Muscle of leg (tissue), 16 donors: ENCODE results near the gene STUM. TPM values are rescaled to one million over a fixed set of nuclear protein-coding genes. Genes with fewer than 3 reads are reported as not detected.
"Not testable (repeated sequence)": the region's sequence is repeated elsewhere in the genome, so short reads cannot be mapped to it uniquely, and the experiment has no call there.

Experiments used
- DNase-seq: peaks from one replicate; pipeline ENCODE4 v3.0.0; 2013
- H3K27ac ChIP-seq: one replicate; pipeline ENCODE4 v1.5.1; 2013; ENCODE audit warnings: mild to moderate bottlenecking, low read length, control low read depth
- H3K27me3 ChIP-seq: one replicate; pipeline ENCODE4 v1.6.1; 2013; ENCODE audit warnings: low read length; ENCODE audit not compliant: control insufficient read depth, insufficient read depth
- H3K36me3 ChIP-seq: one replicate; pipeline ENCODE4 v1.6.1; 2013; ENCODE audit warnings: low read length; ENCODE audit not compliant: control insufficient read depth, insufficient read depth
- H3K4me1 ChIP-seq: one replicate; pipeline ENCODE4 v1.6.1; 2013; ENCODE audit warnings: low read length; ENCODE audit not compliant: control insufficient read depth, insufficient read depth
- H3K4me3 ChIP-seq: one replicate; pipeline ENCODE4 v1.5.1; 2013; ENCODE audit warnings: low read length, control low read depth
- H3K9me3 ChIP-seq: replicated peaks from 2 replicates; pipeline ENCODE4 v1.6.1; 2013; ENCODE audit warnings: low read depth, low read length; ENCODE audit not compliant: control insufficient read depth
- WGBS: methylation state at CpG from one replicate; pipeline ENCODE4 v1.1.5; 2013; ENCODE audit warnings: missing lambda C conversion rate; ENCODE audit not compliant: insufficient coverage; 5-methylcytosine and 5-hydroxymethylcytosine counted together
- long read RNA-seq, 11 donors: transcript quantifications; one replicate each; lab custom pipeline, GENCODE V29; 2026
- polyA plus RNA-seq, 8 donors: library from polyadenylated mRNA; unstranded; fragments of 120-200 nt; gene quantifications; one replicate each; pipeline versions ENCODE4 v1.2.1 to v1.2.3, GENCODE V29; 2013; ENCODE audit warnings: inconsistent platforms in 1 of 8, low replicate concordance in 1 of 8; ENCODE audit not compliant: insufficient read length in 8 of 8, insufficient read depth in 1 of 8
- total RNA-seq: library from RNA; stranded (reverse); fragments of 120-200 nt; gene quantifications from one replicate; pipeline ENCODE4 v1.2.4, GENCODE V29; 2013

The STUM gene, protein sequence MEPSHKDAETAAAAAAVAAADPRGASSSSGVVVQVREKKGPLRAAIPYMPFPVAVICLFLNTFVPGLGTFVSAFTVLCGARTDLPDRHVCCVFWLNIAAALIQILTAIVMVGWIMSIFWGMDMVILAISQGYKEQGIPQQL
- 4.7 TPM for total RNA-seq
- polyA plus RNA-seq = 10 to 100 TPM in 3 of 8 donors, 1 to 10 TPM in 5; 6.1 to 14.6 (median 9.3) TPM
- long read RNA-seq, donor 1 = 0 reads
- long read RNA-seq, donor 2 = 0 reads
- long read RNA-seq, donor 3 = 0 reads
- long read RNA-seq, donor 4 = 0 reads
- long read RNA-seq, donor 5 = 0 reads
- long read RNA-seq, donor 6, partial matches to known transcripts = 6 of 6 reads
- long read RNA-seq, donor 6, other reads (novel, unspliced or antisense) = 0 of 6 reads
- long read RNA-seq, donor 7 = 0 reads
- long read RNA-seq, donor 8 = 0 reads
- long read RNA-seq, donor 9 = 0 reads
- long read RNA-seq, donor 10 = 0 reads
- long read RNA-seq, donor 11, partial matches to known transcripts = 6 of 6 reads
- long read RNA-seq, donor 11, other reads (novel, unspliced or antisense) = 0 of 6 reads

DNA sequence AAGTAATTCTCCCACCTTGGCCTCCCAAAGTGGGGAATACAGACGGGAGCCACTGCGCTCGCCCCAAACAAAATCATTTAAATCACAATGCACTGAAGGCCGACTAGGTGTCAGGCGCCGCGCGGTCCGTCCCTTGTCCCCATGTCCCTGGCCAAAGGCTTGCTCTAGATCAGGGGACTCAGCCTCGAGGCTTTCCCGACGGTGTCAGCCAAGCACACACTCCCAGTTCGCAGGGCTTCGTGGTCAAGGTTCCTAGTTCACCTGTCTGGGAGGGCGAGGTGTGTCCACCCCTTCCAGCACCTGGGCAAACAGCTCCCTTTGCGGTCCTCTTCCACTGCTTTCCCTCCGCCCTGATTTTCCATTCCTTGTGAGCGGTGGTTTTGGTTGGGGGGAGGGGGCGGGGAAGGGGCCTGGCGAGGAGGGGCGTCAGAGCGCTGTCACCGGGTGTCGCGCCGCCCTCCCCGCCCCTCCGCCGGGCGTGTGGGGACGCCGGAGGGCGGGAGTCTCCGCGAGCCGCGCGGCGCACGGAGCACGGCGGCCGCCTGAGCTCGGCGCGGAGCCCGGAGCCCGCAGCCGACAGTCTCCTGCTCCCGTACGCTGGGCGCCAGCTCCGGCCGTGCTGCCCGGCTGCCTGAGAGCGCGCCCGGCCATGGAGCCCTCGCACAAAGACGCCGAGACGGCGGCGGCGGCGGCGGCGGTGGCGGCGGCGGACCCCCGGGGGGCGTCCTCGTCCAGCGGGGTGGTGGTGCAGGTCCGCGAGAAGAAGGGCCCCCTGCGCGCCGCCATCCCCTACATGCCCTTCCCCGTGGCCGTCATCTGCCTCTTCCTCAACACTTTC, at the start of gene STUM:
Gene STUM (plus strand): TSS at position 509 of the 838 bp plus-strand sequence. CDS start 141 bp downstream, at position 650.
- Histone ChIP-seq H3K4me3 (peak within 1 kb of the TSS; percentile 52), H3K9me3 (no peaks in the 10 kb centered on the region), H3K36me3 (no peaks in the 10 kb centered on the region), H3K27ac (peak within 1 kb of the TSS; percentile 79), H3K27me3 (peaks cover 22% of the 10 kb centered on the region), H3K4me1 (peaks cover 67% of the 10 kb centered on the region)
- under 1% methylated on average over 72 of the region's 82 CpGs for WGBS
- peak; percentile 69 for DNase-seq

DNA sequence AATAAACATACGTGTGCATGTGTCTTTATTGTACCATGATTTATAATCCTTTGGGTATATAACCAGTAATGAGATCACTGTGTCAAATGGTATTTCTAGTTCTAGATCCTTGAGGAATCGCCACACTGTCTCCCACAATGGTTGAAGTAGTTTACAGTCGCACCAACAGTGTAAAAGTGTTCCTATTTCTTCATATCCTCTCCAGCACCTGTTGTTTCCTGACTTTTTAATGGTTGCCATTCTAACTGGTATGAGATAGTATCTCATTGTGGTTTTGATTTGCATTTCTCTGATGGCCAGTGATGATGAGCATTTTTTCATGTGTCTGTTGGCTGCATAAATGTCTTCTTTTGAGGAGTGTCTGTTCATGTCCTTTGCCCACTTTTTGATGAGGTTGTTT, 48.9 kb upstream of the STUM start:
- not testable (repeated sequence) for DNase-seq, H3K27ac ChIP-seq, H3K4me1 ChIP-seq, H3K36me3 ChIP-seq, H3K9me3 ChIP-seq, H3K4me3 ChIP-seq
- peaks cover 11% of the 10 kb centered on the region for H3K27me3 ChIP-seq
- no CpG with 5 or more reads among the region's 3 CpGs for WGBS

DNA sequence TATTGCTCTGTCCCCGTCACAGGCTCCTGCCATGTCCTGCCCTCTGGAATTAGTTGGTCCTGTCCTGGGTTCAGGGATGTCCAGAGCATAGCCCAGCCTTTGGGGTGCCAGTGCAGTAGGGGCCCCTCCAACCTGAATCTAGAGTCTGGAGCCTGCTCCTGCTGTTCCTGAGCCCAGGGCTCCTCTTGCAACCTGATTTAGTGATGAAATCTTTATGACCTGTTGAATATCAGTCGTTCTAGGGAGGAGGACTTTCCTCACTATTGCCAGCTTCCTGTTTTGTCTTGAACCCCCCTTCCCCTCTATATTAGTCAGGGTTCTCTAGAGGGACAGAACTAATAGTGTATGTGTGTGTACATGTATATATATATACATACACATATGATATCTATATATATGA, 42.5 kb upstream of the STUM start:
- no peak overlapping the region for H3K27ac ChIP-seq
- 63% methylated on average over 1 of the region's 2 CpGs for WGBS
- no peak overlapping the region for H3K4me3 ChIP-seq
- DNase-seq = no peak
- no peaks in the 10 kb centered on the region for H3K9me3 ChIP-seq
- H3K4me1 ChIP-seq = no peaks in the 10 kb centered on the region
- H3K36me3 ChIP-seq = no peaks in the 10 kb centered on the region
- H3K27me3 ChIP-seq = no peaks in the 10 kb centered on the region

DNA sequence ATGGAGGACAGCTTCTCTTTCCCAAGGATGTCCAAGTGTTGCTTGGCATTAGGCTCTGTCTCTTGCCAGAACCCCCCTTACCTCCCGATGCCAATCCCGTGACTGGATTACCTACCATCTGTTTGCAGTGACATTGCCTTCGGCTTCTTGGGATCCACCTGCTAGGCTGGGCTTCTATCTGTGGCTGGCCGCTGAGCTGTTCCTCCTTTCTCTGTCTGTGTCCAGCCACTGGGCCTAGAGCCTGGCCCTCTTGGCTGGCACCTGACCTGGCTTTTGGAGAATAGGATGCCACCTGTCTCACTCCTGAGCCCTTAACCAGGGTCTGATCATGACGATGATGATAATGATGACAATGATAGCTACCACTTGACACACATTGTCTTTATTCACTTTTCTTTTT, 41.6 kb upstream of the STUM start:
- no peak for DNase-seq
- 93% methylated on average over 4 of the region's 5 CpGs for WGBS
- no peaks in the 10 kb centered on the region for H3K9me3 ChIP-seq
- H3K4me3 ChIP-seq = no peak overlapping the region
- no peaks in the 10 kb centered on the region for H3K36me3 ChIP-seq
- no peak overlapping the region for H3K27ac ChIP-seq
- H3K27me3 ChIP-seq = no peaks in the 10 kb centered on the region
- no peaks in the 10 kb centered on the region for H3K4me1 ChIP-seq

DNA sequence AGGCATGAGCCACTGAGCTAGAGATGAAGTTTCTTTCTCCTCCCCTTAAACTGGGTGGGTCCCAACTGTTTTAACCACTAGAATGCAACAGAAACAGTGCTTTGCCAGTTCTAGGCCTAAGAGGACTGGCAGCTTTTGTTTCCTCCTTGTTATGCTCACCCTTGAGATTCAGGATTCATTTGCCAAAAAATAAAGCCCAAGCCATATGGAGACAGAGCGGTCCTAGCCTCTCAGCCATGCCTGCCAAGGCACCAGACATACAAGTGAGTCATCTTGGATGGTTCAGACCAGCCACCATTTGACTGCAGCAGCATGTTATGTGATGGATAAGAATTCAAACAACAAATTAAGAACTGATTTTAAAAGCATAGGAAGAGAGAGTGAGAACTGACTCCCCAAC, 38.1 kb upstream of the STUM start:
- WGBS = no CpG with 5 or more reads among the region's 1 CpG
- H3K36me3 ChIP-seq = no peaks in the 10 kb centered on the region

DNA sequence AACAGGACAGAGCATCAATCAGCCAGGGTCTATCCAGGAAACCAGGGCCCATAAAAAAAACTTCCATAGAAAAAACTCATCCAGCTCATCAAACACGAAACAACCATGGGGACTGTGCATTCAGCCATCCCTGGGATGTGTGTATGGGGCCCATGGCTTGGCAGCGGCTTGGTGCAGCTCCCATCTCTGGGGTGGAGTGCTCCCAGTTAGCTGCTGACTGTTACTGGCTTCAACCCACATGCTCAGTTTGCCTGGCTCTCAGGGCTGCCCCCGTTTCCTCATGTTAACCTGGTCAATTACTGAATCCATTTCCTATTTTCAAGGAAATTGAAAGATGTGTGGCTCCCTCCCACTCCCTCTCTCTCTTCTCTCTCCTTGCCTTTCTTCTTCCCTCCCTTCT, 37.3 kb upstream of the STUM start:
- H3K4me3 ChIP-seq = no peak overlapping the region
- no peak overlapping the region for H3K27ac ChIP-seq
- 33% methylated on average over 1 of the region's 3 CpGs for WGBS
- no peaks in the 10 kb centered on the region for H3K27me3 ChIP-seq
- H3K9me3 ChIP-seq = no peaks in the 10 kb centered on the region
- no peaks in the 10 kb centered on the region for H3K4me1 ChIP-seq
- DNase-seq = no peak
- H3K36me3 ChIP-seq = no peaks in the 10 kb centered on the region

More for the DNA sequence above, 38.1 kb upstream of the STUM start:
- Histone ChIP-seq H3K27ac (no peak overlapping the region), H3K9me3 (no peaks in the 10 kb centered on the region), H3K4me3 (no peak overlapping the region), H3K27me3 (no peaks in the 10 kb centered on the region), H3K4me1 (no peaks in the 10 kb centered on the region)
- DNase-seq = peak; percentile 51

DNA sequence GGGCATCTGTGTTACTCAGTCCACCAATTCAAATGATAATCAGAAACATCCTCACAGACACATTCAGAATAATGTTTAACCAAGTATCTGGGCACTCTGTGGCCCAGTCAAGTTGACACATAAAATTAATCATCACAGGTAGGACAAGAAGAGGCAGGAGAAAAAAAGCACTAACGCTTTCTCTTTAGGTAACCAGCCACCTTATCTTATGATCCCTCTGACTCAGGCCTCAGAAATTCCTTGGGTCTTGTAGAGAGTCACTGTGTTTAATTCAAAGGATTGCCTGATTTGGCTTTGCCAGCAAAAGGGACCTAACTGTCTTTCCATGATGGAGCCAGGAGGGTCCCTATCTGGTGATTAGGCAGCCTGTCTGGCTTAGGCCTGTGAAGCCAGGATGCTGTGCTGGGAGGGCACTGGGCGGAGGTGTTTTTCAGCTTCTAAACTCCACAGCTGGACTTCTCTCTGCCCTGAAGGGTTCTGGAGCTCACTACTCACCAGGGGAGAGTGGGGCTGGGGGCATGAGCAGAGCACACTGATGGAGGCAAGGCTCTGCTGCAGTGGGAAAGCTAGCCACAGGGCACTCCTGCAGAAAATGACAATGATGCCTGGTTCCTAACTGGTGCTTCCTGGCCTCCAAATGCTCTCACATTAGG, 36.4 kb upstream of the STUM start:
- no peak overlapping the region for H3K4me3 ChIP-seq
- H3K36me3 ChIP-seq = no peaks in the 10 kb centered on the region
- no peak overlapping the region for H3K27ac ChIP-seq
- H3K27me3 ChIP-seq = no peaks in the 10 kb centered on the region
- no CpG with 5 or more reads among the region's 2 CpGs for WGBS
- no peaks in the 10 kb centered on the region for H3K9me3 ChIP-seq
- DNase-seq = no peak
- no peaks in the 10 kb centered on the region for H3K4me1 ChIP-seq

DNA sequence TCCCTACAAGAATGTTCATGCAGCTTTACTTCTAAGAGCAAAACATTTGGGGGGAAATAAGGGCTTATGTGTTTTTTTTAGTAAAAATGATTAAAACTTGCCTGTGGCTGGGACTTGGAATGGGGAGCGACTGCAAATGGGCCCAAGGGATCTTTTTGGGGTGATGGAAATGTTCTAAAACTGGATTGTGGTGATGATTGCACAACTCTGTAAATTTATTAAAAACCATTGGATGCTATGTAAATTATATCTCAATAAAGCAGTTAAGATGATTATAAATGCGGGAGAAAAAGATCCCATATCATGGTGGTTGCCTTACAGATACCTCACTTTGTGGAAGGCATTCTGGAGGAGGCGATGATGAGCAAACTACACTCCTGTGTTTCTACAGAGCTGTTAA, 30.2 kb upstream of the STUM start:
- Histone ChIP-seq H3K27me3 (peaks cover 2% of the 10 kb centered on the region), H3K4me1 (peaks cover 26% of the 10 kb centered on the region), H3K9me3 (no peaks in the 10 kb centered on the region), H3K36me3 (no peaks in the 10 kb centered on the region), H3K27ac (no peak overlapping the region), H3K4me3 (no peak overlapping the region)
- WGBS = no CpG with 5 or more reads among the region's 3 CpGs
- no peak for DNase-seq

DNA sequence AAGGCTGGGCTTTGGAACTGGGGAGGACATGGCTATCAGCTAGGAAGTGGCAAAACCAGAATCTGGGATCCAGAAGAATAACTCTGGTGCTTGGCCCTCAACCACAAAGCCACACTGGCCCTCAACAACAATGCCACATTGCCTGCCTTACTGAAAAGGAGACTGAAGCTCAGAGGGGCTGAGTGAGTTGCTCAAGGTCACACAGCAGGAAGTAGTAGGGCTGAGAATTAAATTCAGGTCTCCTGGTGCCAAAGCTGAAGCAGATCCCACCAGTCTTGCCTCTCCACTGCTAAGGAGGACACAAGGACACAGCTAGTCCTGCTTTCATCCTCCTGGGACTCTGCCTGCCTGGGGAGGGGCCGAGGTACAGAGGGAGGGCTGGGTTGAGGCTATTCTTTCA, 29.4 kb upstream of the STUM start:
- H3K4me3 ChIP-seq = no peak overlapping the region
- H3K9me3 ChIP-seq = no peaks in the 10 kb centered on the region
- H3K4me1 ChIP-seq = peaks cover 26% of the 10 kb centered on the region
- H3K27ac ChIP-seq = no peak overlapping the region
- peaks cover 2% of the 10 kb centered on the region for H3K27me3 ChIP-seq
- WGBS = no CpG with 5 or more reads among the region's 1 CpG
- DNase-seq = no peak
- no peaks in the 10 kb centered on the region for H3K36me3 ChIP-seq
